Smooth muscle cell (in vitro differentiated cells): ENCODE data around the gene PARP12. TPM values are rescaled to one million over a fixed set of nuclear protein-coding genes. Genes with fewer than 3 reads are reported as not detected.

Experiments
- DNase-seq: peaks from one replicate; lab custom pipeline; 2025; ENCODE audit not compliant: unreplicated experiment; lab: John Stamatoyannopoulos, UW
- H2AFZ ChIP-seq: fragments of 200-600 bp; sonication (generic); 2 replicates; pipeline ENCODE4 v1.6.0; 2016; ENCODE audit warnings: antibody characterized with exemption, low read depth, mild to moderate bottlenecking
- H3F3A ChIP-seq: fragments of 200-600 bp; sonication (generic); 2 replicates; pipeline ENCODE4 v1.6.0; 2017; ENCODE audit warnings: antibody characterized with exemption, low read depth
- H3K27ac ChIP-seq: fragments of 200-600 bp; sonication (generic); 2 replicates; pipeline ENCODE4 v1.5.1; 2016; ENCODE audit warnings: low read depth, mild to moderate bottlenecking
- H3K27me3 ChIP-seq: fragments of 200-600 bp; sonication (generic); 2 replicates; pipeline ENCODE4 v1.6.1; 2016; ENCODE audit warnings: low read depth, mild to moderate bottlenecking
- H3K36me3 ChIP-seq: fragments of 200-600 bp; sonication (generic); 2 replicates; pipeline ENCODE4 v1.5.1; 2016; ENCODE audit warnings: low read depth
- H3K4me1 ChIP-seq: fragments of 200-600 bp; sonication (generic); 2 replicates; pipeline ENCODE4 v1.5.1; 2016; ENCODE audit warnings: low read depth
- H3K4me2 ChIP-seq: fragments of 200-600 bp; sonication (generic); 2 replicates; pipeline ENCODE4 v1.6.0; 2016; ENCODE audit warnings: mild to moderate bottlenecking
- H3K4me3 ChIP-seq: fragments of 200-600 bp; sonication (generic); 2 replicates; pipeline ENCODE4 v1.5.1; 2016; ENCODE audit warnings: mild to moderate bottlenecking
- H3K79me2 ChIP-seq: fragments of 200-600 bp; sonication (generic); 2 replicates; pipeline ENCODE4 v1.6.0; 2016; ENCODE audit warnings: low read depth, mild to moderate bottlenecking
- H3K9ac ChIP-seq: fragments of 200-600 bp; sonication (generic); 2 replicates; pipeline ENCODE4 v1.6.0; 2016; ENCODE audit warnings: low read depth
- H3K9me3 ChIP-seq: fragments of 200-600 bp; sonication (generic); replicated peaks from 2 replicates; pipeline ENCODE4 v1.5.1; 2016; ENCODE audit warnings: low read depth
- H4K20me1 ChIP-seq: fragments of 200-600 bp; sonication (generic); 2 replicates; pipeline ENCODE4 v1.6.0; 2016; ENCODE audit warnings: low read depth
- WGBS: methylation state at CpG from one replicate; pipeline ENCODE4 v1.1.7; 2016; ENCODE audit warnings: low lambda C conversion rate; 5-methylcytosine and 5-hydroxymethylcytosine counted together
- polyA plus RNA-seq: library from polyadenylated mRNA; unstranded; fragments of >200 nt; fragmentation: Nextera tagmentation; extraction: Ambion mirVana; gene quantifications from 2 replicates; pipeline ENCODE4 v1.2.1, GENCODE V29; 2016
- total RNA-seq: library from RNA; depleted of rRNA; stranded (reverse); fragments of >200 nt; gene quantifications from 2 replicates; pipeline ENCODE4 v1.2.3, GENCODE V29; 2014
- TF ChIP-seq, protein P1 (sequence below): fragments of 200-600 bp; sonication (generic); IDR thresholded peaks from 2 replicates; pipeline ENCODE4 v1.5.1; 2017; ENCODE audit warnings: borderline replicate concordance, mild to moderate bottlenecking, antibody characterized with exemption; ENCODE audit not compliant: insufficient read depth, poor library complexity, severe bottlenecking

The PARP12 gene
- total and polyA plus RNA-seq, 2 experiments from 2014 or later: 1.4 to 2.4 TPM

DNA sequence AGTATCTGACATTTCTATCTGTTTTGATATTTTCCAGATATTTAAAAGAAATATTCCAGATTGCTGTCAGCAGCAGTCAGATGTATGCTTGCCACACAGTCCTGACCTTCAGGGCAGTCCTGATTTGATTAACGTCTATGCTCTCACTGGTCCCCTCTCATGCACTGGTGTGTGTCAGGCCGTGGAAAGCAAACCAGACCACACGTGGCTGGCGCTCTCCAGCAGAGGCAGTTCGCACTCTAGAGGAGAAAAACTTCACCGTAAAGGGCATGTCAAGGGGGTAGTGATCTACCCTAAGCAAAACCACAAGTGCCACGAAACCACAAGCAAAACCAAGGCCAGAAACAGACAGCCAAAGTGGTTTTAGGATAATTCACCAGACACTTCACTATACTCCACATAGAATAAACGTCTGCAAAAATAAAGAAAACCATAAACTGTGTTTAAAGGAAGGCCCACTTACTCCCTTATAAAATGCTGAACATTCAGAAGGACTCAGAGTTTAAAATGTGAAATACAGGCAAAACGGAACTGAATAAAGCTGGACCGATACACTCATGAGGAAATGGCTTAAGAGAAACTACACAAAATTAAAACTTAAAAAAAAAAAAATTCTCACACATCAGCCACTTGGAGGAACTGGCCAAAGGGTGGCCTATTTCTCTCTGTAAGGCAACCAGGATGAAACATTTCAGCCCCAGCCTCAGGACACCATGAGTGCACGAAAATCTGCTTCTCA, 26.4 kb downstream of the PARP12 start:
- H3K4me2 ChIP-seq: peak overlapping the region; percentile 33
- H2AFZ ChIP-seq: no peak overlapping the region
- no peaks in the 10 kb centered on the region for H3K9me3 ChIP-seq
- H4K20me1 ChIP-seq: no peaks in the 10 kb centered on the region
- H3K4me3 ChIP-seq: no peak overlapping the region
- H3K9ac ChIP-seq: no peak overlapping the region
- 36% methylated on average over 11 of the region's 11 CpGs for WGBS
- H3K27ac ChIP-seq: no peak overlapping the region
- H3K4me1 ChIP-seq: no peaks in the 10 kb centered on the region
- H3F3A ChIP-seq: no peaks in the 10 kb centered on the region
- no peaks in the 10 kb centered on the region for H3K79me2 ChIP-seq
- no peaks in the 10 kb centered on the region for H3K27me3 ChIP-seq
- TF ChIP-seq, protein P1, sequence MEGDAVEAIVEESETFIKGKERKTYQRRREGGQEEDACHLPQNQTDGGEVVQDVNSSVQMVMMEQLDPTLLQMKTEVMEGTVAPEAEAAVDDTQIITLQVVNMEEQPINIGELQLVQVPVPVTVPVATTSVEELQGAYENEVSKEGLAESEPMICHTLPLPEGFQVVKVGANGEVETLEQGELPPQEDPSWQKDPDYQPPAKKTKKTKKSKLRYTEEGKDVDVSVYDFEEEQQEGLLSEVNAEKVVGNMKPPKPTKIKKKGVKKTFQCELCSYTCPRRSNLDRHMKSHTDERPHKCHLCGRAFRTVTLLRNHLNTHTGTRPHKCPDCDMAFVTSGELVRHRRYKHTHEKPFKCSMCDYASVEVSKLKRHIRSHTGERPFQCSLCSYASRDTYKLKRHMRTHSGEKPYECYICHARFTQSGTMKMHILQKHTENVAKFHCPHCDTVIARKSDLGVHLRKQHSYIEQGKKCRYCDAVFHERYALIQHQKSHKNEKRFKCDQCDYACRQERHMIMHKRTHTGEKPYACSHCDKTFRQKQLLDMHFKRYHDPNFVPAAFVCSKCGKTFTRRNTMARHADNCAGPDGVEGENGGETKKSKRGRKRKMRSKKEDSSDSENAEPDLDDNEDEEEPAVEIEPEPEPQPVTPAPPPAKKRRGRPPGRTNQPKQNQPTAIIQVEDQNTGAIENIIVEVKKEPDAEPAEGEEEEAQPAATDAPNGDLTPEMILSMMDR: no peak
- no peaks in the 10 kb centered on the region for H3K36me3 ChIP-seq
- DNase-seq: no peak

DNA sequence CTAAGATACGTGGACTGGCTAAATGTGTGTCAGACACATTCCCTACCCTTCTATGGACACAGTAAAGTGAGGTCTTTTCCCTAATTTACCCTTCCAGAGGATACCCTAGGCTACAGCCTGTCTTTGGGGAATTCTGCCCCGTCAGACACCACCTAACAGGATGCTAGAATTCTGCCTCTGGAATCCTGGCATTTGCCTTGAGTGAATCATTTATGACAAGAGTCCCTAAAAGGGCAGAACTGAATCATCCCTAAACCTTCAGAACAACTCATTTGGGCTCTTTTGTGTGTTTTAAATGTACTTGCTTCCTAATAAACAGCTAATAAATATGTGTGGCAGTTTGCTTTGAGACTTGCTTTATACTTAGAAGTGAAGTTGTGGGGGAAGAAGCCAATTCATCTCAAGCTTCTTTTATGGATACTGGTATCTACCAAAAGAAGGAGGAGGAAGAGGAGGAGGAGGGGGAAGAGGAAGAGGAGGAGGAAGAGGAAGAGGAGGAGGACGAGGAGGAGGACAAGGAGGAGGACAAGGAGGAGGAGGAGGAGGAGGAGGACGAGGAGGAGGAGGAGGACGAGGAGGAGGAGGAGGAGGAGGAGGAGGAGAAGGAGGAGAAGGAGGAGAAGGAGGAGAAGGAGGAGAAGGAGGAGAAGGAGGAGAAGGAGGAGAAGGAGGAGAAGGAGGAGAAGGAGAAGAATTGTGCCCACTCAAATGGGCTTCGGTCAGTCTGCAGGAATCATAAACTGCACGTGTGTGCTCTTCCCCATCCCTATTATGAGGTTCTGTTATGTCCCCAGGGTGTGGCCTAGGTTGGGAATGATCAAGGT, 27.1 kb downstream of the PARP12 start:
- H3K9me3 ChIP-seq: no peaks in the 10 kb centered on the region
- no peak overlapping the region for H3K4me3 ChIP-seq
- H3K27ac ChIP-seq: no peak overlapping the region
- no peaks in the 10 kb centered on the region for H4K20me1 ChIP-seq
- 29% methylated on average over 6 of the region's 7 CpGs for WGBS
- H3K36me3 ChIP-seq: no peaks in the 10 kb centered on the region
- no peak overlapping the region for H3K9ac ChIP-seq
- no peaks in the 10 kb centered on the region for H3K79me2 ChIP-seq
- DNase-seq: no peak
- no peaks in the 10 kb centered on the region for H3K4me1 ChIP-seq
- H3K27me3 ChIP-seq: no peaks in the 10 kb centered on the region
- H3K4me2 ChIP-seq: peak overlapping the region; percentile 33
- no peak overlapping the region for H2AFZ ChIP-seq
- TF ChIP-seq, protein P1: no peak
- no peaks in the 10 kb centered on the region for H3F3A ChIP-seq

DNA sequence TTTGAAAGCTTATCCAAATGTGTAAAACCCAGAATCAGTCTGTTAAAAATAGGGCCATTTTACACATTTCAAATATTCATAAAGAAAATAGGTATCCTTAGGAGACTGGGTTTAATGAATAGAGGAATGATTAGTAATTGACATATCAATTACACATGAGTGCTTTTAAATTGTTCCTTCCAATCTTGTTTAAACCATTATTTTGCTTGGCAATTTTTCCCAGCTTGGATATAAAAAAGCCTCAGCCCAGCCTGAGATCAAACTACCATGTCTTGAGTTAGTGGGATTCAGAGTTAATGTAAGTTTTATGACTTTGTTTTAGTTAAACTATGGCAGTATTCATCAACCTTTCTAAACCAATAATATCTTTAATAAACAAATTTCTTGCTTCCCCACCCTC, 28.3 kb downstream of the PARP12 start:
- H3K4me1 ChIP-seq: no peaks in the 10 kb centered on the region
- H3K9me3 ChIP-seq: no peaks in the 10 kb centered on the region
- H4K20me1 ChIP-seq: no peaks in the 10 kb centered on the region
- H3F3A ChIP-seq: no peaks in the 10 kb centered on the region
- no peak for DNase-seq
- H3K27me3 ChIP-seq: no peaks in the 10 kb centered on the region
- no peak overlapping the region for H3K4me2 ChIP-seq
- H3K9ac ChIP-seq: no peak overlapping the region
- no peak overlapping the region for H2AFZ ChIP-seq
- H3K4me3 ChIP-seq: no peak overlapping the region
- no peak overlapping the region for H3K27ac ChIP-seq
- H3K79me2 ChIP-seq: no peaks in the 10 kb centered on the region
- TF ChIP-seq, protein P1: no peak
- H3K36me3 ChIP-seq: no peaks in the 10 kb centered on the region
